K562 (cell line): ENCODE measurements around the gene CYBB. TPM values are rescaled to one million over a fixed set of nuclear protein-coding genes. Genes with fewer than 3 reads are reported as not detected.
A peak's percentile ranks its signal among the peaks of the same experiment; 100 is the strongest.

ENCODE experiments used
- ATAC-seq: fragments of 200-7000 bp; cut with Tn5 transposase; 3 replicates; pipeline ENCODE4 v1.9.1; 2020; ENCODE audit warnings: moderate library complexity
- BruUV-seq: library from RNA; stranded (reverse); fragments of 400-500 nt; replicated peaks from 2 replicates; lab custom pipeline; 2021; lab: Mats Ljungman, UMichigan
- CTCF ChIA-PET: fragments of 300-600 bp; formaldehyde crosslinking; extraction: SDS; loops from one replicate; lab custom pipeline; 2021; ENCODE audit warnings: low intra/inter-chr PET ratio; lab: Yijun Ruan, JAX
- POLR2A ChIA-PET: fragments of 300-600, 350-650 bp; sonication (Branson Sonifier 250); formaldehyde crosslinking; extraction: SDS; loops from one replicate; lab custom pipeline; 2021; ENCODE audit warnings: antibody characterized with exemption, inconsistent platforms; lab: Yijun Ruan, JAX
- DNase-seq, 4 experiments: peaks; one replicate each; pipeline versions ENCODE4 v3.0.0 to v3.0.0-alpha.2; 2011 to 2018; ENCODE audit warnings: low spot score in 3 of 4, mixed read lengths in 3 of 4; ENCODE audit errors: extremely low read depth in 1 of 4
- FAIRE-seq: peaks from 2 replicates; lab custom pipeline; 2011; peaks lifted over from hg19 to GRCh38; lab: Jason Lieb, UNC
- H2AFZ ChIP-seq: 2 replicates; pipeline ENCODE4 v1.6.0; 2011; ENCODE audit warnings: low read depth, low read length, control low read depth, inconsistent platforms
- H3K27ac ChIP-seq: fragments of 200-600 bp; 3 replicates; pipeline ENCODE4 v1.8.0; 2011; ENCODE audit warnings: low read depth, mild to moderate bottlenecking, control low read depth, inconsistent platforms, low read length, moderate library complexity, mixed read lengths; ENCODE audit errors: extremely low read depth
- H3K27me3 ChIP-seq, 2 experiments: fragments of 300-600 bp in 1 of 2; 2 replicates in 1 of 2; 3 replicates in 1 of 2; pipeline versions ENCODE4 v1.6.0 to v1.8.0; 2011; ENCODE audit warnings: inconsistent platforms in 2 of 2, low read length in 2 of 2, mild to moderate bottlenecking in 1 of 2, mixed read lengths in 1 of 2, moderate library complexity in 1 of 2; ENCODE audit not compliant: control insufficient read depth in 2 of 2, insufficient read depth in 2 of 2
- H3K36me3 ChIP-seq: fragments of 300-600 bp; 3 replicates; pipeline ENCODE4 v1.8.0; 2011; ENCODE audit warnings: mild to moderate bottlenecking, low read length, inconsistent platforms; ENCODE audit not compliant: control insufficient read depth, insufficient read depth
- H3K4me1 ChIP-seq, 2 experiments: fragments of 200-600 bp in 1 of 2; replicated peaks in 1 of 2; 2 replicates in 1 of 2; 3 replicates in 1 of 2; pipeline versions ENCODE4 v1.5.1 to v1.8.0; 2011; ENCODE audit warnings: inconsistent platforms in 2 of 2, low read length in 2 of 2, mild to moderate bottlenecking in 1 of 2, mixed read lengths in 1 of 2, moderate library complexity in 1 of 2; ENCODE audit not compliant: control insufficient read depth in 2 of 2, insufficient read depth in 2 of 2
- H3K4me2 ChIP-seq: 2 replicates; pipeline ENCODE4 v1.6.1; 2011; ENCODE audit warnings: low read length, control low read depth, inconsistent platforms, mixed read lengths; ENCODE audit not compliant: insufficient read depth
- H3K4me3 ChIP-seq: fragments of 200-600 bp; sonication (generic), shearing (Covaris generic); 2 replicates; pipeline ENCODE4 v1.5.1; 2016; ENCODE audit warnings: control low read depth, inconsistent platforms
- H3K79me2 ChIP-seq: fragments of 200-600 bp; 3 replicates; pipeline ENCODE4 v1.8.0; 2011; ENCODE audit warnings: low read length, inconsistent platforms; ENCODE audit not compliant: control insufficient read depth, insufficient read depth
- H3K9ac ChIP-seq, 2 experiments: 2 replicates each; pipeline versions ENCODE4 v1.6.0 to v1.6.1; 2011; ENCODE audit warnings: low read depth in 2 of 2, low read length in 2 of 2, control low read depth in 1 of 2, inconsistent platforms in 1 of 2, mild to moderate bottlenecking in 1 of 2, mixed read lengths in 1 of 2; ENCODE audit not compliant: insufficient read depth in 1 of 2
- H3K9me1 ChIP-seq: one replicate; pipeline ENCODE4 v1.6.0; 2011; ENCODE audit warnings: inconsistent platforms, mild to moderate bottlenecking, low read length, moderate library complexity; ENCODE audit not compliant: control insufficient read depth, insufficient read depth
- H3K9me3 ChIP-seq: replicated peaks from 2 replicates; pipeline ENCODE4 v1.5.1; 2011; ENCODE audit warnings: low read depth, low read length, inconsistent platforms; ENCODE audit not compliant: control insufficient read depth, insufficient read depth
- H4K20me1 ChIP-seq: replicated peaks from 2 replicates; pipeline ENCODE4 v1.6.1; 2011; ENCODE audit warnings: low read length, inconsistent platforms, mixed read lengths; ENCODE audit not compliant: control insufficient read depth, insufficient read depth
- C11orf30 ChIP-seq: fragments of 450-650 bp; IDR thresholded peaks from 2 replicates; pipeline ENCODE4 v1.6.1; 2016; ENCODE audit warnings: low read depth, mild to moderate bottlenecking
- CEBPB ChIP-seq: fragments of 450-650 bp; IDR thresholded peaks from 2 replicates; pipeline ENCODE4 v1.6.1; 2016; ENCODE audit warnings: missing genetic modification characterization, missing compliant biosample characterization
- CEBPG ChIP-seq, 3 experiments: fragments of 200-800 bp in 1 of 3; sonication (Bioruptor generic) in 1 of 3; sonication (generic) in 1 of 3; formaldehyde crosslinking in 1 of 3; IDR thresholded peaks in 2 of 3; conservative IDR thresholded peaks in 1 of 3; 2 replicates each; pipeline versions ENCODE4 v1.6.1 to v1.8.0; 2016 to 2022; ENCODE audit warnings: missing compliant biosample characterization in 2 of 3, missing genetic modification characterization in 2 of 3, mild to moderate bottlenecking in 1 of 3, missing genetic modification reagents in 1 of 3
- MAFG ChIP-seq: fragments of 450-650 bp; conservative IDR thresholded peaks from 2 replicates; pipeline ENCODE4 v1.6.1; 2016; ENCODE audit warnings: missing genetic modification characterization, missing compliant biosample characterization
- POLR2A ChIP-seq: fragments of 450-650 bp; conservative IDR thresholded peaks from 2 replicates; pipeline ENCODE4 v1.6.1; 2016
- SMARCB1 ChIP-seq: IDR thresholded peaks from 2 replicates; pipeline ENCODE4 v1.6.1; 2011; ENCODE audit warnings: improper control_type of control experiment, low read depth; ENCODE audit not compliant: insufficient read length
- SPI1 ChIP-seq: IDR thresholded peaks from 2 replicates; pipeline ENCODE4 v1.6.1; 2011; ENCODE audit warnings: low read depth, low read length, control low read depth, borderline replicate concordance
- in situ Hi-C: fragments of 300-500 bp; cut with MboI; formaldehyde crosslinking; loops from 4 replicates; pipeline ENCODE4 v1.15.0; 2018; ENCODE audit warnings: inconsistent platforms, mixed read lengths
- intact Hi-C: fragments of 100-400 bp; cut with micrococcal nuclease; formaldehyde crosslinking; loops from 2 replicates; pipeline ENCODE4 v1.14.2; 2022
- polyA plus RNA-seq, 8 experiments: library from polyadenylated mRNA; depleted of rRNA in 4 of 8; stranded (reverse) in 5 of 8; unstranded in 3 of 8; fragments of >200 nt; fragmentation: Nextera tagmentation in 2 of 8; fragmentation: Illumina TruSeq in 1 of 8; extraction: Ambion mirVana in 2 of 8; extraction: Trizol in 1 of 8; gene quantifications; 2 replicates each; pipeline versions ENCODE4 v1.2.1 to v1.2.3, GENCODE V29; 2011 to 2014; ENCODE audit warnings: inconsistent platforms in 1 of 8, missing spikeins in 1 of 8
- total RNA-seq, 7 experiments: library from RNA; depleted of rRNA in 6 of 7; stranded (reverse); fragments of >200 nt in 6 of 7; fragmentation: Illumina TruSeq in 2 of 7; extraction: Trizol in 2 of 7; gene quantifications; 2 replicates each; pipeline versions ENCODE4 v1.2.1 to v1.2.3, GENCODE V29; 2011 to 2021; ENCODE audit warnings: low replicate concordance in 1 of 7
- TF ChIP-seq, protein P1 (sequence below): fragments of 450-650 bp; IDR thresholded peaks from 2 replicates; pipeline ENCODE4 v1.7.1; 2018; ENCODE audit warnings: mild to moderate bottlenecking, low read depth; ENCODE audit not compliant: partially characterized antibody
- TF ChIP-seq, protein P2 (sequence below): fragments of 250-450 bp; sonication (Bioruptor Pico); IDR thresholded peaks from 2 replicates; pipeline ENCODE4 v1.8.0; 2022; ENCODE audit warnings: moderate library complexity, mild to moderate bottlenecking, inconsistent platforms

CYBB gene
- total and polyA plus RNA-seq, 9 of the 15 experiments (the other 6 are each of a cell fraction or from before 2014, with no cell fraction given), result 0.25 to 1.3 (median 0.74) TPM

DNA sequence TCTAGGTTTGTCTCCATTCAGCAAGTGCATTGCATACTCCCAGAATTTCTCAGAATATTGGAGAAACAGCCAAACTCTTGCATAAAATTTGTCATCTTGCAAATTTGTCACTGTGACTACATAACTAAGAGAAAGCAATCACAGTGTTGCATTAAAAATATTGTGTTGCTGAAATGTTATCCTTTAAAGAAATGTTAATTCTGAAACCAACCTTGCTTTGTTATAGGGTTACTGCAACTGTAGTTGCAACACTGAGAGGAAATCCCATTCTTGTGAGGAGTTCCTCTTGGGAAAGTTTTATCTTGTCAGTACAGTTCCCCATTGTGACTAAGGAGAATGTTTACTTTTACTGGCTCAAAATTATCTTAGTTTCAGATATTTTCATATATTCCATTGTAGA lies 20.9 kb downstream of the CYBB start:
- H3K27me3 ChIP-seq, result no peaks in the 10 kb centered on the region
- FAIRE-seq, result no peak
- no peaks in the 10 kb centered on the region for H4K20me1 ChIP-seq
- POLR2A ChIA-PET, result no interaction called here
- no peak for ATAC-seq
- H3K9ac ChIP-seq, result no peak overlapping the region; a peak in 1 of 4 replicates
- no peaks in the 10 kb centered on the region for H3K9me3 ChIP-seq
- H3K9me1 ChIP-seq, result no peaks in the 10 kb centered on the region
- H3K79me2 ChIP-seq, result no peaks in the 10 kb centered on the region
- no peak for DNase-seq
- no peaks in the 10 kb centered on the region for H3K36me3 ChIP-seq
- in situ Hi-C loops (no loop called here), intact Hi-C loops (no loop called here)
- TF ChIP-seq SMARCB1 (no peak), CEBPB (tag) (0 out of 2 replicates have a peak, but pooled peaks have one; percentile 31), CEBPG (CRISPR knock-in tag; IDR thresholded peaks at IDR 0.05) (no peak), CEBPG (tag; conservative IDR thresholded peaks at IDR 0.05 in 1 of 2, IDR thresholded peaks at IDR 0.05 in 1 of 2) (peak; percentile 9 to 22; a peak in 1 of 4 replicates), SPI1 (peak; percentile 25; the same call in 1 of the 2 replicates), C11orf30 (peak; percentile 27; the same call in 1 of the 2 replicates), POLR2A (no peak), MAFG (tag) (0 out of 2 replicates have a peak, but pooled peaks have one; percentile 12)
- TF ChIP-seq, protein P1, sequence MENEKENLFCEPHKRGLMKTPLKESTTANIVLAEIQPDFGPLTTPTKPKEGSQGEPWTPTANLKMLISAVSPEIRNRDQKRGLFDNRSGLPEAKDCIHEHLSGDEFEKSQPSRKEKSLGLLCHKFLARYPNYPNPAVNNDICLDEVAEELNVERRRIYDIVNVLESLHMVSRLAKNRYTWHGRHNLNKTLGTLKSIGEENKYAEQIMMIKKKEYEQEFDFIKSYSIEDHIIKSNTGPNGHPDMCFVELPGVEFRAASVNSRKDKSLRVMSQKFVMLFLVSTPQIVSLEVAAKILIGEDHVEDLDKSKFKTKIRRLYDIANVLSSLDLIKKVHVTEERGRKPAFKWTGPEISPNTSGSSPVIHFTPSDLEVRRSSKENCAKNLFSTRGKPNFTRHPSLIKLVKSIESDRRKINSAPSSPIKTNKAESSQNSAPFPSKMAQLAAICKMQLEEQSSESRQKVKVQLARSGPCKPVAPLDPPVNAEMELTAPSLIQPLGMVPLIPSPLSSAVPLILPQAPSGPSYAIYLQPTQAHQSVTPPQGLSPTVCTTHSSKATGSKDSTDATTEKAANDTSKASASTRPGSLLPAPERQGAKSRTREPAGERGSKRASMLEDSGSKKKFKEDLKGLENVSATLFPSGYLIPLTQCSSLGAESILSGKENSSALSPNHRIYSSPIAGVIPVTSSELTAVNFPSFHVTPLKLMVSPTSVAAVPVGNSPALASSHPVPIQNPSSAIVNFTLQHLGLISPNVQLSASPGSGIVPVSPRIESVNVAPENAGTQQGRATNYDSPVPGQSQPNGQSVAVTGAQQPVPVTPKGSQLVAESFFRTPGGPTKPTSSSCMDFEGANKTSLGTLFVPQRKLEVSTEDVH, result no peak
- TF ChIP-seq, protein P2, sequence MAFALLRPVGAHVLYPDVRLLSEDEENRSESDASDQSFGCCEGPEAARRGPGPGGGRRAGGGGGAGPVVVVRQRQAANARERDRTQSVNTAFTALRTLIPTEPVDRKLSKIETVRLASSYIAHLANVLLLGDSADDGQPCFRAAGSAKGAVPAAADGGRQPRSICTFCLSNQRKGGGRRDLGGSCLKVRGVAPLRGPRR (CRISPR knock-in tag), result no peak
- H3K4me2 ChIP-seq, result no peak overlapping the region
- H3K4me1 ChIP-seq, result no peaks in the 10 kb centered on the region
- no TSS peak for BruUV-seq
- H3K27ac ChIP-seq, result no peak overlapping the region
- H3K4me3 ChIP-seq, result no peak overlapping the region
- no peak overlapping the region for H2AFZ ChIP-seq
- CTCF ChIA-PET, result no interaction called here
